IMR-90 (cell line): Measurements from ENCODE around the gene BAZ1A. TPM values are rescaled to one million over a fixed set of nuclear protein-coding genes. Genes with fewer than 3 reads are reported as not detected.

Experiments
- ATAC-seq: fragments of 200-7000 bp; cut with Tn5 transposase; 2 replicates; pipeline ENCODE4 v1.9.1; 2020; ENCODE audit warnings: low read depth, mild to moderate bottlenecking, moderate library complexity
- BruUV-seq: library from RNA; stranded (reverse); fragments of 400-500 nt; replicated peaks from 2 replicates; lab custom pipeline; 2021; lab: Mats Ljungman, UMichigan
- CTCF ChIA-PET: fragments of 300-600 bp; formaldehyde crosslinking; extraction: SDS; loops from one replicate; lab custom pipeline; 2021; ENCODE audit warnings: antibody characterized with exemption; lab: Yijun Ruan, JAX
- POLR2A ChIA-PET: fragments of 300-600 bp; sonication (Branson Sonifier 250); formaldehyde crosslinking; loops from one replicate; lab custom pipeline; 2022; ENCODE audit warnings: antibody characterized with exemption; ENCODE audit not compliant: unreplicated experiment; lab: Charles Lee
- DNase-seq: peaks from one replicate; pipeline ENCODE4 v3.0.0; 2013
- H2AFZ ChIP-seq: replicated peaks from 2 replicates; pipeline ENCODE3; 2013; ENCODE audit warnings: low read length, mild to moderate bottlenecking; ENCODE audit not compliant: poor library complexity
- H2AK5ac ChIP-seq: 2 replicates; pipeline ENCODE4 v1.6.1; 2013; ENCODE audit warnings: low read depth, low read length, inconsistent platforms
- H2AK9ac ChIP-seq: replicated peaks from 2 replicates; pipeline ENCODE3; 2013; ENCODE audit warnings: mild to moderate bottlenecking, low read depth, low read length, moderate library complexity; ENCODE audit not compliant: poor library complexity
- H2BK120ac ChIP-seq: 2 replicates; pipeline ENCODE4 v1.6.1; 2013; ENCODE audit warnings: low read depth, low read length, inconsistent platforms
- H2BK15ac ChIP-seq: 3 replicates; pipeline ENCODE4 v1.6.1; 2013; ENCODE audit warnings: low read depth, low read length, inconsistent platforms
- H2BK20ac ChIP-seq: 2 replicates; pipeline ENCODE4 v1.6.1; 2013; ENCODE audit warnings: low read depth, mild to moderate bottlenecking, inconsistent platforms, low read length, moderate library complexity
- H2BK5ac ChIP-seq: 2 replicates; pipeline ENCODE4 v1.6.1; 2013; ENCODE audit warnings: mild to moderate bottlenecking, low read depth, low read length, inconsistent platforms; ENCODE audit not compliant: poor library complexity, severe bottlenecking
- H3K14ac ChIP-seq: replicated peaks from 2 replicates; pipeline ENCODE4 v1.6.1; 2013; ENCODE audit warnings: low read depth, low read length, inconsistent platforms
- H3K18ac ChIP-seq: 2 replicates; pipeline ENCODE4 v1.6.1; 2013; ENCODE audit warnings: low read depth, low read length, control low read depth
- H3K23ac ChIP-seq: 2 replicates; pipeline ENCODE4 v1.6.1; 2013; ENCODE audit warnings: low read depth, low read length, inconsistent platforms
- H3K27ac ChIP-seq: 2 replicates; pipeline ENCODE4 v1.5.1; 2013; ENCODE audit warnings: mild to moderate bottlenecking, control low read depth, low read length; ENCODE audit not compliant: insufficient read depth
- H3K27me3 ChIP-seq: 2 replicates; pipeline ENCODE4 v1.6.1; 2013; ENCODE audit warnings: low read length; ENCODE audit not compliant: control insufficient read depth, insufficient read depth
- H3K36me3 ChIP-seq: 2 replicates; pipeline ENCODE4 v1.6.1; 2013; ENCODE audit warnings: low read length, mixed read lengths; ENCODE audit not compliant: control insufficient read depth, insufficient read depth
- H3K4ac ChIP-seq: 2 replicates; pipeline ENCODE4 v1.6.1; 2013; ENCODE audit warnings: low read depth, low read length, inconsistent platforms
- H3K4me1 ChIP-seq: 2 replicates; pipeline ENCODE4 v1.6.1; 2013; ENCODE audit warnings: low read length, mixed read lengths; ENCODE audit not compliant: control insufficient read depth, insufficient read depth
- H3K4me2 ChIP-seq: 2 replicates; pipeline ENCODE4 v1.6.1; 2013; ENCODE audit warnings: low read depth, mild to moderate bottlenecking, control low read depth, low read length, moderate library complexity
- H3K4me3 ChIP-seq: 2 replicates; pipeline ENCODE4 v1.5.1; 2013; ENCODE audit warnings: low read depth, mild to moderate bottlenecking, control low read depth, low read length, moderate library complexity; ENCODE audit not compliant: insufficient read depth
- H3K56ac ChIP-seq: 2 replicates; pipeline ENCODE4 v1.6.1; 2013; ENCODE audit warnings: low read length, inconsistent platforms; ENCODE audit not compliant: insufficient read depth; ENCODE audit errors: extremely low read depth
- H3K79me1 ChIP-seq, 2 experiments: 2 replicates each; pipeline ENCODE4 v1.6.1; 2013; ENCODE audit warnings: low read length in 2 of 2, inconsistent platforms in 1 of 2, low read depth in 1 of 2
- H3K9ac ChIP-seq: 2 replicates; pipeline ENCODE4 v1.6.1; 2013; ENCODE audit warnings: low read depth, low read length, control low read depth
- H3K9me1 ChIP-seq: 2 replicates; pipeline ENCODE4 v1.6.1; 2013; ENCODE audit warnings: low read length, inconsistent platforms; ENCODE audit not compliant: insufficient read depth
- H3K9me3 ChIP-seq: 2 replicates; pipeline ENCODE4 v1.6.1; 2013; ENCODE audit warnings: low read length; ENCODE audit not compliant: control insufficient read depth, insufficient read depth
- H4K20me1 ChIP-seq: 2 replicates; pipeline ENCODE4 v1.6.1; 2013; ENCODE audit warnings: low read length, inconsistent platforms; ENCODE audit not compliant: insufficient read depth
- H4K5ac ChIP-seq: 2 replicates; pipeline ENCODE4 v1.6.1; 2013; ENCODE audit warnings: mild to moderate bottlenecking, low read depth, low read length, control low read depth
- H4K8ac ChIP-seq, 2 experiments: 2 replicates each; pipeline ENCODE4 v1.6.1; 2013; ENCODE audit warnings: low read depth in 2 of 2, low read length in 2 of 2, control low read depth in 1 of 2, inconsistent platforms in 1 of 2
- H4K91ac ChIP-seq: 2 replicates; pipeline ENCODE4 v1.6.1; 2013; ENCODE audit warnings: low read depth, low read length, inconsistent platforms; ENCODE audit not compliant: insufficient read depth
- RAD21 ChIP-seq: IDR thresholded peaks from 2 replicates; pipeline ENCODE4 v1.6.1; 2012; ENCODE audit warnings: low read length, improper control_type of control experiment
- WGBS, 2 experiments: methylation state at CpG; one replicate each; pipeline versions ENCODE4 v1.1.5 to v1.1.7; 2013; ENCODE audit warnings: missing lambda C conversion rate in 2 of 2; ENCODE audit not compliant: insufficient read length in 1 of 2; ENCODE audit errors: extremely low coverage in 2 of 2; 5-methylcytosine and 5-hydroxymethylcytosine counted together
- dilution Hi-C: fragments of 300-500 bp; cut with HindIII; formaldehyde crosslinking; loops from one replicate; pipeline ENCODE4 v1.14.3; 2018; ENCODE audit warnings: low sequenced_read_pairs; ENCODE audit not compliant: unreplicated experiment
- in situ Hi-C: fragments of 300-500 bp; cut with MboI; formaldehyde crosslinking; loops from 3 replicates; pipeline ENCODE4 v1.14.3; 2019; ENCODE audit warnings: low sequenced_read_pairs, inconsistent platforms, mixed read lengths
- intact Hi-C: fragments of 100-400 bp; cut with micrococcal nuclease; formaldehyde crosslinking; loops from 2 replicates; pipeline ENCODE4 v1.10.0; 2022
- polyA plus RNA-seq, 3 experiments: library from polyadenylated mRNA; depleted of rRNA; stranded (reverse); fragments of >200 nt; gene quantifications; 2 replicates each; pipeline ENCODE4 v1.2.3, GENCODE V29; 2012; ENCODE audit warnings: low replicate concordance in 1 of 3
- total RNA-seq: library from RNA; depleted of rRNA; stranded (reverse); fragments of >200 nt; gene quantifications from 2 replicates; pipeline ENCODE4 v1.2.3, GENCODE V29; 2012

BAZ1A gene
- total and polyA plus RNA-seq, 2 of the 4 experiments (the other 2 are of a cell fraction) = 15.3 to 23.8 TPM

DNA sequence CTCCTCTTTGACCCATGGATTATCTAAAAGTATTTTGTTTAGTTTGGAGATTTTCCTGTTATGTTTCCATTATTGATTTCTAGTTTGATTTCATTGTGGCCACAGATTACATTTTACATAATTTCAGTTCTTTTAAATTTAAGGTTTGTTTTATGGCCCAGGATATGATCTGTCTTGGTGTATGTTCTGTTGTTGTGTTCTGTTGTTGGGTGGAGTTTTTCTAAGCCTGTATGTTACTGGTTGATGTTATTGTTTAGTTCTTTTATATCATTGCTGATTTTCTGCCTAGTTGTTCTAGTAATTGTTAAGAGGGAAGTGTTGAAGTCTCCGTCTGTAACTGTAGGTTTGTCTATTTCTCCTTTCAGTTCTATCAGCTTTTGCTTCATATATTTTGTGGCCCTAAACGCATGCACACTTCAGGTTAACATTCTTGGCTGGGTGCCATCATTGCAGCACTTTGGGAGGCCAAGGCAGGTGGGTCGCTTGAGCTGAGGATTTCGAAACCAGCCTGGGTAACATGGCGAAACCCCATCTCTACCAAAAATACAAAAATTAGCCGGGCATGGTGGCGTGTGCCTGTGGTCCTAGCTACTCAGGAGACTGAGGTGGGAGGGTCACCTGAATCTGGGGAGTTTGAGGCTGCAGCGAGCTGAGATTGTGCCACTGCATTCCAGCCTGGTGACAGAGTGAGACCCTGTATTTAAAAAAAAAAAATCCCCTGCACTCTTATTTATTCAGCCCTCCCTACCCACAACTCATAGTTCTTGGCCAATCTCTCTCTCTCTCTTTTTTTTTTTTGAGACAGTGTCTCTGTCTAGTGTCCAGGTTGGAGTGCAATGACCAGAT is 132.7 kb downstream of the BAZ1A start:
- no peak overlapping the region for H4K5ac ChIP-seq
- in situ Hi-C loops = no loop called here
- BruUV-seq = no TSS peak

More for the DNA sequence above, 132.7 kb downstream of the BAZ1A start:
- Histone ChIP-seq H3K79me1 (no peaks in the 10 kb centered on the region), H3K36me3 (no peaks in the 10 kb centered on the region), H3K4me1 (no peaks in the 10 kb centered on the region), H3K18ac (no peak overlapping the region), H3K4ac (no peak overlapping the region), H3K14ac (no peak overlapping the region), H3K23ac (no peak overlapping the region), H2AFZ (no peak overlapping the region), H2BK5ac (no peak overlapping the region), H3K27ac (no peak overlapping the region), H3K4me3 (no peak overlapping the region), H4K8ac (no peak overlapping the region), H3K56ac (no peak overlapping the region), H2BK20ac (no peak overlapping the region), H3K27me3 (no peaks in the 10 kb centered on the region), H3K9me1 (no peaks in the 10 kb centered on the region), H2BK15ac (no peak overlapping the region), H4K20me1 (no peaks in the 10 kb centered on the region), H4K91ac (no peak overlapping the region), H2BK120ac (no peak overlapping the region), H2AK5ac (no peak overlapping the region), H3K4me2 (no peak overlapping the region), H3K9ac (no peak overlapping the region), H2AK9ac (no peak overlapping the region), H3K9me3 (no peaks in the 10 kb centered on the region)
- ChIA-PET CTCF (no interaction called here), POLR2A (no interaction called here)
- WGBS, 2 experiments = no CpG with 5 or more reads among the region's 8 CpGs
- ATAC-seq (no peak), DNase-seq (no peak)
- intact Hi-C loops (no loop called here), dilution Hi-C loops (no loop called here)
- no peak for TF ChIP-seq RAD21
